ENCODE measurements around the gene FSHR. TPM values are rescaled to one million over a fixed set of nuclear protein-coding genes. Genes with fewer than 3 reads are reported as not detected.

Gene FSHR
- total and polyA plus RNA-seq, 2 of the 8 experiments (the other 6 are each of a cell fraction or from before 2014, with no cell fraction given): not detected

GRCh38 chr2:49153252-49153651, 1.1 kb downstream of the FSHR start:
- no peak overlapping the region for H3K56ac ChIP-seq (replicated peaks; ENCODE audit: insufficient read length, low read depth, low read length)
- no peaks in the 10 kb centered on the region for H3K23me2 ChIP-seq (ENCODE audit: low read depth, low read length)
- no peak overlapping the region for H3K4me2 ChIP-seq (ENCODE audit: insufficient read depth in 1 of 2, low read depth in 2 of 2, low read length in 2 of 2)
- no peaks in the 10 kb centered on the region for H3K36me3 ChIP-seq (ENCODE audit: control insufficient read depth in 2 of 4, insufficient read depth in 4 of 4, low read length in 3 of 4)
- FAIRE-seq (no peak), DNase-seq (ENCODE audit: low read depth in 1 of 2, low spot score in 2 of 2) (no peak)
- H3K18ac ChIP-seq (ENCODE audit: extremely low read depth, low read length): no peak overlapping the region
- no peak overlapping the region for H2BK15ac ChIP-seq (ENCODE audit: low read length)
- H3K4me1 ChIP-seq (replicated peaks in 1 of 4; ENCODE audit: control insufficient read depth in 3 of 4, insufficient read depth in 4 of 4, low read length in 3 of 4): peaks cover 0 to 6% (median under 1%) of the 10 kb centered on the region in 4 experiments; a peak in 2 of 7 replicates
- no peak overlapping the region for H3K23ac ChIP-seq (ENCODE audit: insufficient read length)
- H3K27me3 ChIP-seq (replicated peaks in 1 of 4; ENCODE audit: control insufficient read depth in 3 of 4, extremely low read depth in 1 of 4, insufficient read depth in 3 of 4, low read length in 3 of 4): no peaks in the 10 kb centered on the region
- no peak overlapping the region for H4K91ac ChIP-seq (replicated peaks; ENCODE audit: insufficient read length, low read length)
- no peaks in the 10 kb centered on the region for H3K79me1 ChIP-seq (ENCODE audit: low read depth, low read length)
- peak overlapping the region; percentile 65; the same call in 1 of the 2 replicates for H2AFZ ChIP-seq (ENCODE audit: low read length)
- no peaks in the 10 kb centered on the region for H4K20me1 ChIP-seq (replicated peaks in 1 of 2; ENCODE audit: control insufficient read depth in 1 of 2, insufficient read depth in 2 of 2, low read length in 2 of 2)
- no peak overlapping the region for H4K5ac ChIP-seq (ENCODE audit: insufficient read length, low read depth, low read length)
- H3K79me2 ChIP-seq (ENCODE audit: control insufficient read depth in 1 of 2, insufficient read depth in 2 of 2, low read length in 2 of 2): no peaks in the 10 kb centered on the region
- no peak overlapping the region for H3K9ac ChIP-seq (replicated peaks in 1 of 4; ENCODE audit: extremely low read depth in 1 of 4, low read depth in 3 of 4, low read length in 3 of 4)
- H3K14ac ChIP-seq (ENCODE audit: insufficient read length): no peak overlapping the region
- peak overlapping the region; percentile 62; the same call in 1 of the 2 replicates for H2BK20ac ChIP-seq (ENCODE audit: low read length)
- H3K27ac ChIP-seq (ENCODE audit: low read depth, low read length): no peak overlapping the region
- no peak overlapping the region for H2AK5ac ChIP-seq (ENCODE audit: low read depth, low read length)
- H4K8ac ChIP-seq (ENCODE audit: extremely low read depth, insufficient read depth, low read length): no peak overlapping the region
- WGBS, 2 experiments (ENCODE audit: extremely low coverage in 1 of 2, insufficient coverage in 1 of 2, insufficient read length in 1 of 2, insufficient replicate concordance in 2 of 2, low coverage in 1 of 2, low lambda C conversion rate in 2 of 2, missing lambda C conversion rate in 1 of 2): 80% methylated on average over 2 of the region's 2 CpGs; no CpG with 5 or more reads in 1 of the 2 experiments
- TF ChIP-seq RNF2 (IDR thresholded peaks at IDR 0.05; ENCODE audit: borderline replicate concordance, low read depth, low read length, missing control alignments, poor library complexity, severe bottlenecking) (no peak), USF2 (IDR thresholded peaks at IDR 0.05; ENCODE audit: low read length) (no peak), EZH2 (IDR thresholded peaks at IDR 0.05; ENCODE audit: low read depth, low read length, severe bottlenecking) (no peak), POLR2AphosphoS5 (IDR thresholded peaks at IDR 0.05; ENCODE audit: low read depth, low read length) (no peak), NANOG (IDR thresholded peaks at IDR 0.05; ENCODE audit: insufficient read depth, low read depth, low read length, poor library complexity, severe bottlenecking) (no peak), CHD2 (IDR thresholded peaks at IDR 0.05; ENCODE audit: low read length) (no peak), MAX (IDR thresholded peaks at IDR 0.05) (no peak), TEAD4 (IDR thresholded peaks at IDR 0.05; ENCODE audit: low read depth, low read length) (no peak), RFX5 (IDR thresholded peaks at IDR 0.05; ENCODE audit: borderline replicate concordance, low read depth, low read length) (no peak), RXRA (IDR thresholded peaks at IDR 0.05; ENCODE audit: insufficient read depth, low read depth, low read length) (no peak), MAFK (IDR thresholded peaks at IDR 0.05; ENCODE audit: low read depth, low read length) (no peak)
- ChIA-PET POLR2A (ENCODE audit: partially characterized antibody) (no interaction called here), CTCF (ENCODE audit: partially characterized antibody) (no interaction called here)
- H3K9me3 ChIP-seq (ENCODE audit: insufficient read depth in 2 of 2, low read depth in 1 of 2, low read length in 1 of 2): no peaks in the 10 kb centered on the region
- no peak overlapping the region for H3K4me3 ChIP-seq (ENCODE audit: extremely low read depth in 1 of 4, insufficient read depth in 2 of 4, low read depth in 3 of 4, low read length in 4 of 4)
- no peak overlapping the region for H2BK120ac ChIP-seq (replicated peaks; ENCODE audit: low read depth, low read length)
- no peak overlapping the region for H2BK5ac ChIP-seq (ENCODE audit: low read depth, low read length)
- H2BK12ac ChIP-seq (ENCODE audit: low read depth, low read length): no peak overlapping the region
- H3K4ac ChIP-seq (replicated peaks; ENCODE audit: insufficient read length, low read depth, low read length): no peak overlapping the region
